Adrenal gland (tissue), 12 donors: ENCODE results near the gene LRP10. TPM values are rescaled to one million over a fixed set of nuclear protein-coding genes. Genes with fewer than 3 reads are reported as not detected.

Experiments used
- DNase-seq, 7 donors: peaks; one replicate each; pipeline ENCODE4 v3.0.0-alpha.2; 2019 to 2020
- H3K27ac ChIP-seq, 5 donors: fragments of 200-600 bp; sonication (generic) in 4 of 5; 1 replicate in 3 of 5; 2 replicates in 2 of 5; pipeline versions ENCODE4 v1.5.1 to v1.8.0; 2016 to 2020; ENCODE audit warnings: mild to moderate bottlenecking in 1 of 5
- H3K27me3 ChIP-seq: fragments of 200-600 bp; 2 replicates; pipeline ENCODE4 v1.8.0; 2021
- H3K36me3 ChIP-seq, 2 donors: fragments of 200-600 bp; replicated peaks in 1 of 2; 1 replicate in 1 of 2; 2 replicates in 1 of 2; pipeline versions ENCODE4 v1.5.1 to v1.8.0; 2018 to 2022
- H3K4me1 ChIP-seq, 2 donors: fragments of 200-600 bp; replicated peaks in 1 of 2; 1 replicate in 1 of 2; 2 replicates in 1 of 2; pipeline versions ENCODE4 v1.5.1 to v1.8.0; 2018 to 2021
- H3K4me3 ChIP-seq, 4 donors: fragments of 200-600 bp; sonication (generic) in 3 of 4; one replicate each; pipeline ENCODE4 v1.5.1; 2016 to 2018
- H3K9me3 ChIP-seq, 3 donors: fragments of 200-600 bp; sonication (generic) in 1 of 3; replicated peaks in 1 of 3; 1 replicate in 2 of 3; 2 replicates in 1 of 3; pipeline versions ENCODE4 v1.5.1 to v1.8.0; 2016 to 2021
- POLR2A ChIP-seq, 2 donors: fragments of 450-650 bp; IDR thresholded peaks; one replicate each; pipeline ENCODE4 v1.6.1; 2017; ENCODE audit warnings: antibody characterized with exemption in 2 of 2, mild to moderate bottlenecking in 2 of 2, moderate library complexity in 1 of 2
- WGBS, 4 donors: extraction: QIAGEN DNeasy Blood & Tissue Kit in 2 of 4; methylation state at CpG; one replicate each; pipeline versions ENCODE4 v1.1.5 to v1.1.7; 2013 to 2017; 5-methylcytosine and 5-hydroxymethylcytosine counted together
- intact Hi-C, 2 donors: fragments of 100-400 bp; cut with DNase I; formaldehyde crosslinking; loops; one replicate each; pipeline versions ENCODE4 v1.14.1 to v1.15.0; 2022 to 2023
- polyA plus RNA-seq, 3 donors: library from polyadenylated mRNA; stranded (reverse); fragments of 200-250 nt in 2 of 3; fragments of 350-450 nt in 1 of 3; fragmentation: Illumina TruSeq in 1 of 3; extraction: RNeasy Lipid Tissue Mini Kit (QIAGEN cat#74804) in 1 of 3; gene quantifications; one replicate each; pipeline ENCODE4 v1.2.3, GENCODE V29; 2013 to 2014
- total RNA-seq, 9 donors: library from RNA; depleted of rRNA in 4 of 9; stranded (reverse); fragments of >200 nt in 4 of 9; fragments of 120-200 nt in 1 of 9; fragmentation: NEBNext Ultra II Directional in 1 of 9; extraction: Animal tissue kit (Norgen Biotek cat#: 25700) in 1 of 9; gene quantifications; one replicate each; pipeline versions ENCODE4 v1.1.0 to v1.2.4, GENCODE V29; 2013 to 2023
- TF ChIP-seq, protein P1 (sequence below), 6 experiments: fragments of 450-650 bp in 4 of 6; fragments of 200-600 bp in 2 of 6; sonication (generic) in 1 of 6; IDR thresholded peaks; 1 replicate in 5 of 6; 2 replicates in 1 of 6; pipeline versions ENCODE4 v1.5.1 to v1.8.0; 2016 to 2021; ENCODE audit warnings: antibody characterized with exemption in 6 of 6, mild to moderate bottlenecking in 2 of 6, moderate library complexity in 1 of 6
- donor health status: healthy with polysubstance abuse.
- donor health status: Bipolar disorder and iron deficiency.
- donor health status: DM: yes; HTN: yes; CAD: no.
- donor health status: DM: no; HTN: no; CAD: no.
- donor health status: DM: no; HTN: no; CAD: no.
- donor health status: DM: yes; HTN: yes; CAD: no.

Gene LRP10
- total and polyA plus RNA-seq, 12 donors, result 13.1 to 207 (median 83.2) TPM

DNA sequence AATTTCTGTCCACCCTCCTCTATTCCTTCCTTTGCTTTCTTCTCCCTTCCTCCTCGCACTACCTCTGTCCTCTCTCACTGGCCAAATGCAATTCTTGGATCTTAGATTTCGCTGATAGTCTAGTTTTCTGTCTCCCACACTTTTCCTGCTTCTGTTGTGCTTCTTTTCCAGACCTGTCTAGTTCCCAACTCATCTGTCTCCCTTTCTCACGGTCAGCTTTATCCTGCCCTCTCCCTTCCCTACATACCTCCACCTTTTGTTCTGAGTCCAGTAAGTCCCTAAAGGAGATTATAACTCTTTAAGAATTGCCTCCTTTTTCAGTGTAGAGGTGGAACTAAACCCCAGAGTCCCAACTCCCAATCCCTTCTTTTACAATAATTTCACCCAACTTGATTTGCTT lies 36.0 kb upstream of the LRP10 start:
- Histone ChIP-seq H3K4me1 (peaks cover 20 to 32% of the 10 kb centered on the region in 2 donors), H3K9me3 (no peaks in the 10 kb centered on the region), H3K27ac (no peak overlapping the region), H3K4me3 (no peak overlapping the region), H3K36me3 (peaks cover 0 to 16% of the 10 kb centered on the region in 2 donors), H3K27me3 (no peaks in the 10 kb centered on the region)
- TF ChIP-seq, protein P1, sequence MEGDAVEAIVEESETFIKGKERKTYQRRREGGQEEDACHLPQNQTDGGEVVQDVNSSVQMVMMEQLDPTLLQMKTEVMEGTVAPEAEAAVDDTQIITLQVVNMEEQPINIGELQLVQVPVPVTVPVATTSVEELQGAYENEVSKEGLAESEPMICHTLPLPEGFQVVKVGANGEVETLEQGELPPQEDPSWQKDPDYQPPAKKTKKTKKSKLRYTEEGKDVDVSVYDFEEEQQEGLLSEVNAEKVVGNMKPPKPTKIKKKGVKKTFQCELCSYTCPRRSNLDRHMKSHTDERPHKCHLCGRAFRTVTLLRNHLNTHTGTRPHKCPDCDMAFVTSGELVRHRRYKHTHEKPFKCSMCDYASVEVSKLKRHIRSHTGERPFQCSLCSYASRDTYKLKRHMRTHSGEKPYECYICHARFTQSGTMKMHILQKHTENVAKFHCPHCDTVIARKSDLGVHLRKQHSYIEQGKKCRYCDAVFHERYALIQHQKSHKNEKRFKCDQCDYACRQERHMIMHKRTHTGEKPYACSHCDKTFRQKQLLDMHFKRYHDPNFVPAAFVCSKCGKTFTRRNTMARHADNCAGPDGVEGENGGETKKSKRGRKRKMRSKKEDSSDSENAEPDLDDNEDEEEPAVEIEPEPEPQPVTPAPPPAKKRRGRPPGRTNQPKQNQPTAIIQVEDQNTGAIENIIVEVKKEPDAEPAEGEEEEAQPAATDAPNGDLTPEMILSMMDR (IDR thresholded peaks at IDR 0.05), result no peak
- TF ChIP-seq POLR2A (IDR thresholded peaks at IDR 0.05), result no peak
- DNase-seq, result no peak
- intact Hi-C loops, result no loop called here
- WGBS, 4 donors, result 77 to 84% (median 80%) methylated on average over 3 of the region's 3 CpGs

DNA sequence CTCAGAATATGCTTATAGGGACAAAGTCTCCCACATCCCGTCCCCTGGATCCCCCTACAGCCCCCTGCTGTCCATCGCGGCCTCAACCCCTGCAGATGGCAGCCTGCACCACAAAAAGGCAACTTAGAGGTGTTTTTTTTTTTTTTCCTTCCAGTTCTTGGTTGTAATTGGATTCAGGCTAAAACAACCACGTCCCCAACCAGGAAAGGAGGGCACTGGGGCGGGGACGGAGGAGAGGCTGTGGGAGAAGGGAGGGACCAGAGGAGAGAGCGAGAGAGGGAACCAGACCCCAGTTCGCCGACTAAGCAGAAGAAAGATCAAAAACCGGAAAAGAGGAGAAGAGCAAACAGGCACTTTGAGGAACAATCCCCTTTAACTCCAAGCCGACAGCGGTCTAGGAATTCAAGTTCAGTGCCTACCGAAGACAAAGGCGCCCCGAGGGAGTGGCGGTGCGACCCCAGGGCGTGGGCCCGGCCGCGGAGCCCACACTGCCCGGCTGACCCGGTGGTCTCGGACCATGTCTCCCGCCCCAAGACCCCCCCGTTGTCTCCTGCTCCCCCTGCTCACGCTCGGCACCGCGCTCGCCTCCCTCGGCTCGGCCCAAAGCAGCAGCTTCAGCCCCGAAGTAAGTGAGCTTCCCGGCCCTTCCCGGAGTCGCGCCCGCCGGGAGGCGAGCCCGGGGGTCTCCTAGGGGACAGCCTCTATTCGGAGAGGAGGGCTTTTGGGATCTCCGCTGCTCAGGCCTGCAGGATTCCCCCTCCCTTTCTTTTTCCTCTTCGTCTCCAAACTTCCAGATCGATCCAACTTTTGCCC lies 35.0 kb upstream of the LRP10 start, which contains the start of gene MMP14:
Gene MMP14, plus strand, starts transcription at position 285 of the 813 bp plus-strand sequence. Its CDS starts 233 bp downstream, at position 518.
- peak; percentile 60 to 86 (median 80) for DNase-seq
- no peaks in the 10 kb centered on the region for H3K9me3 ChIP-seq
- peaks cover 0 to 25% of the 10 kb centered on the region in 2 donors for H3K36me3 ChIP-seq
- 1 to 4% (median 2%) methylated on average over 19 to 46 of the region's 46 CpGs for WGBS, 4 donors
- H3K4me3 ChIP-seq, result peak within 1 kb of the TSS; percentile 20 to 90 (median 74)
- no peaks in the 10 kb centered on the region for H3K27me3 ChIP-seq
- intact Hi-C loops, result no loop called here
- H3K4me1 ChIP-seq, result peaks cover 17 to 27% of the 10 kb centered on the region in 2 donors
- TF ChIP-seq, protein P1 (IDR thresholded peaks at IDR 0.05), result peak in 4 of 6 experiments; percentile 24 to 68 (median 36)
- TF ChIP-seq POLR2A (IDR thresholded peaks at IDR 0.05), result peak in 1 of 2 donors; percentile 64
- peak within 1 kb of the TSS; percentile 61 to 90 (median 74) for H3K27ac ChIP-seq

DNA sequence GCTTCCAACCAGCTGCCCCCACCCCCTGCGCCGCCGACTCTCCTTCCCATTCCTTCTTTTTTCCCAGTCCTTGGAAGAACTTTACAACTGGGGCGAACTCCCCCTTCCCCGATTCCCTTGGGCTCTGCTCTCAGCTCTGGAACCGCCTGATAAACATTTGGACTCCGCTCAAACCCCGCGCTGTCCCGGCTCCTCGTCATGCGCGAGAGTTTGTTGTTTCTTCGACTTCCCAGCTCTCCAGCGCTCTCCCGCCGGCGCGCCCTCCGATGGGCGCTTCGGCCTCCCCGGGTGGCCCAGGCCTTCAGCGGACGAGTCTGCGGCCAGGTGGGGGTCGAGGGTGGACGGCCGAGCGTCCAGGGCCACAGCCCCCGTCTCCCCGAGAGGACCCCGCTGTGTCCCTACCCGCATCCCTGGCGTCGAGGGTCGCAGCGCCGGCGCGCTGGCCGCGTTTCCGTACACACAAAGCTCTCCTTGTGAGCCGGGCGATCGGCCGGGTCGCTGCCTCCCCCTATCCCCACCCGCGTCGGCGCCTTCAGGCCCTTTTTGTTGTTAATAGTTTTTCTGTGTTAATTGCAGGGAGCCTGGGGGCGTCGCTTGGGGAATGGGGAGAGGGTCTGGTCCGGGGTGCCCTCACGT lies 34.3 kb upstream of the LRP10 start:
- H3K27me3 ChIP-seq, result no peaks in the 10 kb centered on the region
- peak; percentile 63 to 83 (median 75) for DNase-seq
- TF ChIP-seq, protein P1 (IDR thresholded peaks at IDR 0.05), result no peak
- peak in 1 of 2 donors; percentile 58 for TF ChIP-seq POLR2A (IDR thresholded peaks at IDR 0.05)
- H3K27ac ChIP-seq, result peak overlapping the region; percentile 61 to 90 (median 74)
- peaks cover 0 to 32% of the 10 kb centered on the region in 2 donors for H3K36me3 ChIP-seq
- peaks cover 17 to 27% of the 10 kb centered on the region in 2 donors for H3K4me1 ChIP-seq
- 2 to 5% (median 2%) methylated on average over 24 to 57 of the region's 57 CpGs for WGBS, 4 donors
- intact Hi-C loops, result no loop called here
- H3K9me3 ChIP-seq, result no peaks in the 10 kb centered on the region
- peak overlapping the region; percentile 20 to 90 (median 74) for H3K4me3 ChIP-seq
